Liver (tissue), 9 donors: Measurements from ENCODE around the gene VGLL3. TPM values are rescaled to one million over a fixed set of nuclear protein-coding genes. Genes with fewer than 3 reads are reported as not detected.

Source experiments
- DNase-seq: peaks from one replicate; pipeline ENCODE4 v3.0.0-alpha.2; 2017; ENCODE audit warnings: low spot score
- H3K27ac ChIP-seq, 2 donors: one replicate each; pipeline ENCODE4 v1.7.0; 2013; ENCODE audit warnings: inconsistent platforms in 2 of 2, low read length in 2 of 2, control low read depth in 1 of 2, low read depth in 1 of 2, mild to moderate bottlenecking in 1 of 2
- H3K27me3 ChIP-seq, 4 donors: one replicate each; pipeline versions ENCODE4 v1.6.1 to v1.7.0; 2013; ENCODE audit warnings: low read length in 3 of 4, inconsistent platforms in 1 of 4, mild to moderate bottlenecking in 1 of 4, moderate library complexity in 1 of 4; ENCODE audit not compliant: control insufficient read depth in 4 of 4, insufficient read depth in 4 of 4
- H3K36me3 ChIP-seq, 4 donors: one replicate each; pipeline versions ENCODE4 v1.6.1 to v1.7.0; 2013; ENCODE audit warnings: low read length in 3 of 4, mild to moderate bottlenecking in 3 of 4, low read depth in 1 of 4, moderate library complexity in 1 of 4; ENCODE audit not compliant: control insufficient read depth in 4 of 4, insufficient read depth in 3 of 4
- H3K4me1 ChIP-seq, 4 donors: one replicate each; pipeline versions ENCODE4 v1.6.1 to v1.7.0; 2013; ENCODE audit warnings: low read length in 3 of 4, mild to moderate bottlenecking in 3 of 4, moderate library complexity in 1 of 4; ENCODE audit not compliant: control insufficient read depth in 4 of 4, insufficient read depth in 4 of 4
- H3K4me3 ChIP-seq, 3 donors: one replicate each; pipeline versions ENCODE4 v1.6.1 to v1.7.0; 2013; ENCODE audit warnings: low read length in 3 of 3, control low read depth in 1 of 3, low read depth in 1 of 3, mild to moderate bottlenecking in 1 of 3
- H3K9ac ChIP-seq, 2 donors: one replicate each; pipeline ENCODE4 v1.7.0; 2013; ENCODE audit warnings: low read length in 2 of 2, mild to moderate bottlenecking in 2 of 2, moderate library complexity in 2 of 2, control low read depth in 1 of 2, low read depth in 1 of 2
- H3K9me3 ChIP-seq, 4 donors: one replicate each; pipeline versions ENCODE4 v1.6.1 to v1.7.0; 2013; ENCODE audit warnings: low read length in 3 of 4; ENCODE audit not compliant: control insufficient read depth in 4 of 4
- ATF3 ChIP-seq: IDR thresholded peaks from 2 replicates; pipeline ENCODE4 v1.6.1; 2016; ENCODE audit warnings: antibody characterized with exemption
- CTCF ChIP-seq: fragments of 150-350 bp; IDR thresholded peaks from 2 replicates; pipeline ENCODE4 v1.5.1; 2017; ENCODE audit warnings: improper control_type of control experiment, low read depth, low read length; ENCODE audit not compliant: missing input control
- FOXA1 ChIP-seq: IDR thresholded peaks from 2 replicates; pipeline ENCODE4 v1.6.1; 2016; ENCODE audit warnings: antibody characterized with exemption
- FOXA2 ChIP-seq: IDR thresholded peaks from 2 replicates; pipeline ENCODE4 v1.6.1; 2016; ENCODE audit warnings: antibody characterized with exemption
- HNF4A ChIP-seq, 2 donors: conservative IDR thresholded peaks; 2 replicates each; pipeline ENCODE4 v1.6.1; 2016; ENCODE audit warnings: antibody characterized with exemption in 2 of 2, mild to moderate bottlenecking in 2 of 2
- HNF4G ChIP-seq: IDR thresholded peaks from 2 replicates; pipeline ENCODE4 v1.6.1; 2016; ENCODE audit warnings: antibody characterized with exemption
- JUND ChIP-seq, 2 donors: IDR thresholded peaks; 2 replicates each; pipeline ENCODE4 v1.6.1; 2016; ENCODE audit warnings: antibody characterized with exemption in 2 of 2
- MAX ChIP-seq: IDR thresholded peaks from 2 replicates; pipeline ENCODE4 v1.6.1; 2016; ENCODE audit warnings: antibody characterized with exemption
- RAD21 ChIP-seq, 2 donors: IDR thresholded peaks; 2 replicates each; pipeline ENCODE4 v1.6.1; 2016; ENCODE audit warnings: antibody characterized with exemption in 2 of 2, mild to moderate bottlenecking in 2 of 2
- REST ChIP-seq: IDR thresholded peaks from 2 replicates; pipeline ENCODE4 v1.6.1; 2016; ENCODE audit warnings: antibody characterized with exemption, mild to moderate bottlenecking
- RXRA ChIP-seq, 2 donors: IDR thresholded peaks; 2 replicates each; pipeline ENCODE4 v1.6.1; 2017 to 2018; ENCODE audit warnings: antibody characterized with exemption in 2 of 2, mild to moderate bottlenecking in 1 of 2
- SP1 ChIP-seq: IDR thresholded peaks from 2 replicates; pipeline ENCODE4 v1.6.1; 2018; ENCODE audit warnings: antibody characterized with exemption, mild to moderate bottlenecking
- TAF1 ChIP-seq: conservative IDR thresholded peaks from 2 replicates; pipeline ENCODE4 v1.6.1; 2016; ENCODE audit warnings: antibody characterized with exemption, mild to moderate bottlenecking
- YY1 ChIP-seq: IDR thresholded peaks from 2 replicates; pipeline ENCODE4 v1.6.1; 2016; ENCODE audit warnings: antibody characterized with exemption, mild to moderate bottlenecking
- WGBS: extraction: QIAGEN DNeasy Blood & Tissue Kit; methylation state at CpG from one replicate; pipeline ENCODE4 v1.1.7; 2013; 5-methylcytosine and 5-hydroxymethylcytosine counted together
- polyA plus RNA-seq, 2 donors: library from polyadenylated mRNA; stranded (reverse) in 1 of 2; unstranded in 1 of 2; fragments of 200-250 nt in 1 of 2; fragments of >200 nt in 1 of 2; fragmentation: Nextera tagmentation in 1 of 2; extraction: Ambion mirVana in 1 of 2; gene quantifications; one replicate each; pipeline versions ENCODE4 v1.2.1 to v1.2.3, GENCODE V29; 2013 to 2015
- total RNA-seq, 2 donors: library from RNA; depleted of rRNA; stranded (reverse); fragments of >200 nt; gene quantifications; one replicate each; pipeline ENCODE4 v1.2.3, GENCODE V29; 2014
- donor health status: healthy.
- donor health status: healthy.
- donor health status: healthy.
- donor health status: healthy.
- donor health status: healthy.

VGLL3 gene
- total and polyA plus RNA-seq, 4 donors, result 0.08 to 1.3 (median 0.63) TPM

DNA sequence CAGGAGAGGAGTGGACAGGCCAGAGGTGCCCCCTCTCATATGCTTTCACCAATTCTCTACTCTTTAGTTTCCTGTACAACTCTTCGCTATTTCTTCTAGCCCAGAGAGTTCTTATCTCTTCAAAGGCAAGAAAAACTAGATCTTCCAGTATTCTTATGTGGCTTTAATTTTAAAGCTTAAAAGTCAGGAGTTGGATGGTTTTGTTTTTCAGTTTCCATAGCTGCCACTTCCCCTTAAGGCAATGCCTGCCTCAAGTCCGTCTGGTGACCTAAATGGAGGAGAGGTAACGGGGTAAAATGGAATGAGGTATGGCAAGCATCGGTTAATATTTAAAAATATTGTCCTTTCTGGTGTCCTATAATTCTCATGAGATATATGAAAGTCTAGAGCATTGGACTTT is 11.4 kb upstream of the VGLL3 start:
- no peak overlapping the region for H3K27ac ChIP-seq
- no peaks in the 10 kb centered on the region for H3K36me3 ChIP-seq
- no peaks in the 10 kb centered on the region for H3K9me3 ChIP-seq
- 86% methylated on average over 4 of the region's 4 CpGs for WGBS
- DNase-seq, result no peak
- TF ChIP-seq RXRA (IDR thresholded peaks at IDR 0.05) (no peak), RAD21 (IDR thresholded peaks at IDR 0.05) (no peak)
- peaks cover 0 to 3% (median 1%) of the 10 kb centered on the region in 4 donors for H3K27me3 ChIP-seq
- H3K4me1 ChIP-seq, result no peaks in the 10 kb centered on the region
- H3K4me3 ChIP-seq, result no peak overlapping the region
- no peak overlapping the region for H3K9ac ChIP-seq

GRCh38 chr3:87001473-87002098 is 10.6 kb upstream of the VGLL3 start:
- Histone ChIP-seq H3K27ac (no peak overlapping the region), H3K9ac (no peak overlapping the region), H3K4me1 (no peaks in the 10 kb centered on the region), H3K27me3 (peaks cover 0 to 3% (median 1%) of the 10 kb centered on the region in 4 donors), H3K4me3 (no peak overlapping the region), H3K9me3 (no peaks in the 10 kb centered on the region), H3K36me3 (no peaks in the 10 kb centered on the region)
- 56% methylated on average over 4 of the region's 4 CpGs for WGBS
- no peak for DNase-seq
- TF ChIP-seq HNF4G, result no peak
- TF ChIP-seq JUND (IDR thresholded peaks at IDR 0.05), result no peak
- TF ChIP-seq FOXA1, result no peak
- TF ChIP-seq ATF3, result no peak
- TF ChIP-seq RXRA (IDR thresholded peaks at IDR 0.05), result no peak
- TF ChIP-seq YY1, result no peak
- no peak for TF ChIP-seq CTCF
- no peak for TF ChIP-seq SP1
- TF ChIP-seq TAF1, result no peak
- no peak for TF ChIP-seq MAX
- no peak for TF ChIP-seq REST

DNA sequence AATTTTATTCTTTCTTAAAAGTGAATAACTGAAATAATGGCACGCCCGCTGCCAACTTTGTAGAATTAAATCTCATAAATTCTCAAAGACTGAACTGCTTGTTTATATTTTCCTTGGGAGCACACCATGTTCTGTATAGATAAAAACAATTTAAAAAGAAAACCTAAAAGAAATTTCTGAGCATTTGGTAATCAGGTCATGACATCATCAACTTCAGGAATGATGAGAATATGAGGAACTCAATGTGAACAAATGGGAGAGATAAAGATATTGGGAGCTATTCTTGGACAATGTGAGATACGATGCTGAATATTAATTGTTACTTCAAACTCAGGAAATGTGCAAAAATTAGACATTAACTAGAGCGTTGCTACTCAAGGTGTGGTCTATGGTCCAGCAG is 10.0 kb upstream of the VGLL3 start:
- WGBS, result 88% methylated on average over 4 of the region's 4 CpGs
- no peak overlapping the region for H3K9ac ChIP-seq
- peaks cover 0 to 3% (median 1%) of the 10 kb centered on the region in 4 donors for H3K27me3 ChIP-seq
- H3K27ac ChIP-seq, result no peak overlapping the region
- no peaks in the 10 kb centered on the region for H3K4me1 ChIP-seq
- no peak overlapping the region for H3K4me3 ChIP-seq
- no peaks in the 10 kb centered on the region for H3K36me3 ChIP-seq
- no peak for DNase-seq
- no peaks in the 10 kb centered on the region for H3K9me3 ChIP-seq
- TF ChIP-seq YY1, result no peak
- TF ChIP-seq FOXA2, result no peak
- no peak for TF ChIP-seq HNF4A (conservative IDR thresholded peaks at IDR 0.05)
- TF ChIP-seq MAX, result no peak
- TF ChIP-seq ATF3, result no peak
- no peak for TF ChIP-seq CTCF
- no peak for TF ChIP-seq REST
- no peak for TF ChIP-seq RXRA (IDR thresholded peaks at IDR 0.05)
- no peak for TF ChIP-seq RAD21 (IDR thresholded peaks at IDR 0.05)
